ENCODE results near the gene MLIP.

Gene MLIP

DNA sequence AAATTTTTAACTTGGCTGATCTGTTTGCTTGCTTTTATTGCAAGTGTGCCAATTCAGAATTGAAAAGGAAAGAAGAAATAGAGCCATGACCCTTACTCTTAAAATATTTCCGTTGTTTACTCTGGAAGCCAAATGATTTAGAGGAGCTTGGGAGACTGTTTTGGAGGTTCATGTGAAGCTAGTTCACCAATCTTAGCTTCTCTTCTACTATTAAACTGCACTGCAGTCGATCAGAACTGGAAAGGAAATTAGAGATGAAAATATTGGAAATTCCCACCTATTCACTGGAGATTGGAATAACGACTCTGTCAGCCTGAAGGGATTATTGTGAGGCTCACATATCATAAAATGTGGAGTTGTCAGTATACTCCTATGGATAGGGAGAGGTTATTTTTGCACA lies 81.8 kb downstream of the MLIP start:
- TF ChIP-seq POLR2AphosphoS5 (IDR thresholded peaks at IDR 0.05; ENCODE audit: low read depth): no peak
- no peak for TF ChIP-seq REST (IDR thresholded peaks at IDR 0.05; ENCODE audit: insufficient replicate concordance, low read depth)
- no peak for TF ChIP-seq CTCF (IDR thresholded peaks at IDR 0.05; ENCODE audit: insufficient read depth, low read length)
- no peak for TF ChIP-seq GABPA (IDR thresholded peaks at IDR 0.05; ENCODE audit: low read depth)
- TF ChIP-seq SPI1 (IDR thresholded peaks at IDR 0.05; ENCODE audit: borderline replicate concordance, low read depth): no peak

GRCh38 chr6:54193560-54193959 lies 82.3 kb downstream of the MLIP start:
- DNase-seq (ENCODE audit: low read depth in 1 of 2, low spot score in 1 of 2): no peak
- TF ChIP-seq CTCF (IDR thresholded peaks at IDR 0.05; ENCODE audit: insufficient read depth, low read length) (no peak), POLR2AphosphoS5 (IDR thresholded peaks at IDR 0.05; ENCODE audit: low read depth) (no peak), REST (IDR thresholded peaks at IDR 0.05; ENCODE audit: insufficient replicate concordance, low read depth) (no peak), GABPA (IDR thresholded peaks at IDR 0.05; ENCODE audit: low read depth) (no peak), SPI1 (IDR thresholded peaks at IDR 0.05; ENCODE audit: borderline replicate concordance, low read depth) (no peak)
- no peak overlapping the region for H3K4me3 ChIP-seq (replicated peaks; ENCODE audit: insufficient read depth, low read length)
- no peak overlapping the region; the same call in 1 of the 2 replicates for H3K27ac ChIP-seq (replicated peaks)
- no peaks in the 10 kb centered on the region for H3K27me3 ChIP-seq (ENCODE audit: insufficient read depth, poor library complexity, severe bottlenecking)

More for the DNA sequence above, 81.8 kb downstream of the MLIP start:
- no peak overlapping the region for H3K27ac ChIP-seq (replicated peaks)
- no peaks in the 10 kb centered on the region for H3K27me3 ChIP-seq (ENCODE audit: insufficient read depth, poor library complexity, severe bottlenecking)
- no peak overlapping the region for H3K4me3 ChIP-seq (replicated peaks; ENCODE audit: insufficient read depth, low read length)
- DNase-seq (ENCODE audit: low read depth in 1 of 2, low spot score in 1 of 2): no peak

DNA sequence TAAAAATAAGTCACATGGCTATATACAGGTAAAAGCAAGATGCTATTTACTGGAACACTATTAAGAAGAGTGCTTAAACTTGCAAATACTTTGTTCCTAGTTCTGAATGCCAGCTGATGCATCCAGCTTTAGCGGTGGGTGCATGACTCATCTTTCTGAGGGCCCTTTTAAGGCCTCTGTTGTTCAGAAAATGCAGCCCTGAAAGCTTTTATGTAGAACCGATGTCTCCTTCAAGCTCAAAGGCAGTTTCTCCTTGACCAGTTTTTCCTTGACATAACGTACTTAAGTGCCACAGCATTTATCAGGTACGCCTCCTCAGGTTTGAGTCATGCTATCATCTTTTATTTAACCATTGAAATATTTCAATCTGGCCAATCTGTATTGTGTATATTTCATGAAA lies 82.8 kb downstream of the MLIP start:
- TF ChIP-seq REST (IDR thresholded peaks at IDR 0.05; ENCODE audit: insufficient replicate concordance, low read depth) (no peak), GABPA (IDR thresholded peaks at IDR 0.05; ENCODE audit: low read depth) (no peak), CTCF (IDR thresholded peaks at IDR 0.05; ENCODE audit: insufficient read depth, low read length) (no peak), POLR2AphosphoS5 (IDR thresholded peaks at IDR 0.05; ENCODE audit: low read depth) (no peak), SPI1 (IDR thresholded peaks at IDR 0.05; ENCODE audit: borderline replicate concordance, low read depth) (no peak)
- Histone ChIP-seq H3K27ac (replicated peaks) (no peak overlapping the region), H3K4me3 (replicated peaks; ENCODE audit: insufficient read depth, low read length) (no peak overlapping the region), H3K27me3 (ENCODE audit: insufficient read depth, poor library complexity, severe bottlenecking) (no peaks in the 10 kb centered on the region)
- DNase-seq (ENCODE audit: low read depth in 1 of 2, low spot score in 1 of 2): no peak
